Stimulated activated CD8-positive, alpha-beta memory T cell treated with anti-CD3 and anti-CD28 coated beads, Interleukin-12 subunit alpha, Interleukin-12 subunit beta, amount 100 ng/mL, for 24 hours (primary cell): ENCODE data around the gene NFAT5.

Experiments used
- DNase-seq: peaks from one replicate; pipeline ENCODE4 v3.0.0-alpha.2; 2020; ENCODE audit errors: extremely low read depth

The NFAT5 gene

DNA sequence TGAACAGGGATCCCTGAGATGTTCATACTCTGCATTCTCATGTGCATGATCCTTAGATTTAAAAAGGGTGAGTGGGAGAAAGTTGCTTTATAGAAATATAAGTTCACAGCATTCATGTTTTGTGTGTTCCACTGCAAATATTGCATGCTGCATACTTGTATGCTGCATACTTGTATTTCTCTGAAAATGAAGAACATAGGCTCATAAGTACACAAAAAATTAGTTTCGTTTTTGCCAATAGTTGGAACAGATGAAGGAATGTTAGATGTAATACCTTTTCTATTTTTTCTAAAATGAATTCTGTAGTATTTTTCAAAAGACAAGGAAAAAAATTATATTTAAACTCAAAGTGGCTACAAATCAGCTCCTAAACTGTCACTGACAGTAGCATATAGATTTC, 79.0 kb downstream of the NFAT5 start:
- no peak for DNase-seq

GRCh38 chr16:69647020-69647419, 81.3 kb downstream of the NFAT5 start:
- no peak for DNase-seq

DNA sequence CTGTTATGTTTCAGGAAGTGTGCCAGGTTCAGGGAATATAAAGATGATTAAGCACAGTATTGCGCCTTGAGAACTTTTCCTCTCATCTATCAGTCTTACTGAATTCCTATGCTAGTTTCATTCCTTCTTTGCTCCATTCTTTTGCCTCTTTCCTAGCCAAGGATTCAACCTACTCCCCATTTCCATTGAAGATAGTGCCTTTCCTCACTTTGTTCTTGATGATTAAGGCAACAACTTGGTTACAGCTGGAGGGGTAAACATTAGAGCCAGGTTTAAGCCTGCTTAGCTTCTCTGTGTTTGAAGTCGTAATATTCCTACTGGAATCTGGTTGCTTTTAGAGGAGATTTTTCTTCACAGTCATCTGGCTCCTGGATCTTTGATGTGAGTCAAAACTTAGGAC, 85.5 kb downstream of the NFAT5 start:
- no peak for DNase-seq

DNA sequence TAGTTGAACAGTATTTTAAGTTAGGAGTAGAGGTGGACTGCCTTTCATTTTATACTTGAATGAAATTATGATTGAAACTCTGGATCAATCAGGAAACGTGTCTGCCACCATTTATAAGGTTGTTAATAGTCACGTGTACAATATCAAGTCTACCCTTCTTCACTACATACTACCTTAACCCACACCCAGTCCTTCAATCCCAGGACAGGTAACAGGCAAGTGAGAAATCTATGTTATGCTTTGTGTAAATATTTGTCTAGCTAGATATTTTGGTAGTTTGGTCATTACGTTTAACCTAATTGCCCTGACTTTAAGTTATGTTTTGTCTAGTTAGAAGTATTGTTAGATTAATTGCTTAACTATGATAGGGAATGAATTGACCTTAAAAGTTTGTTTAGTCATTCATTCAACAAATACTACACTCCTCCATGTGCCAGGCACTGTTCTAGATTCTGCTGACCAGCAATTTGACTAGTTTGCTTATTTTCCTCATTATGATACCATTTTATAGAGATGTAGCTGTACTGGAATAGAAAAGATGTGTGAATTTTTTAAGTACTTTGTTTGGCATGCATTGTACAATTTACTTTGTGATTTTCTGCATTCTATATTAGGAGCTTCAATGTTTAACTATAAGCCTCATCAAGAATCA, 88.6 kb downstream of the NFAT5 start:
- DNase-seq, result no peak

DNA sequence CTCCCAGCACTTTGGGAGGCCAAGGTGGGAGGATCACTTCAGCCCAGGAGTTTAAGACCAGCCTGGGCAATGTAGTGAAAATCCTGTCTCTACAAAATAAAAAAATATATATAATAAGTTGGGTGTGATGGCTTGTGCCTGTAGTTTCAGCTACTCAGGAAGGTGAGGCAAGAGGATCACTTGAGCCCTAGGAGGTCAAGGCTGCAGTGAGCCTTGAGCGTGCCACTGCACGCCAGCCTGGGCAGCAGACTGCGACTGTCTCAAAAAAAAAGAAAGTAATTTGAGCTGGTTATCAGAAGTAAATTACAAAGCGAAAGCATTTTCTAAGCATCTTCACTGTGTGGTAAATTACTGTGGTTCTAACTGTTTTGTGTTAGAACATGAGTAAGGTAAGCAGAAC, 94.4 kb downstream of the NFAT5 start:
- no peak for DNase-seq

DNA sequence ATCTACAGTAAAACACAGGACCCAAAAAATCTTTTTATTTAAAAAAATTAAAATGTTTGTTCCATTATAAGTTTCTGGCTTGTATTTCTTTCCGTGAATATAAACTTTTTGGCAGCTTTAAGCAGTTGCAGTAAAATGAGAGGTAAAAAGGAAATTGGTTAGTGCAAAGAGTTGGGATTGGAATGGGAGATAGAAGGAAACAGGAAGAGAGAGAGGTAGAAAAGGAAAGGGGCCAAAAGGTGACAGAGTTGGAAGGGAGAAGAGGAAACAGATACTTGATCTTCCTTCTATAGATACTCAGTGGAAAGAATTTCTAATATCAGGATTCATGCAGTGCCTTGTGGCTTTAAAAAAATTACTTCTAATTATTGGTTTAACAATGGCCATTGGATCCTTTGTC, 97.1 kb downstream of the NFAT5 start:
- DNase-seq, result no peak

DNA sequence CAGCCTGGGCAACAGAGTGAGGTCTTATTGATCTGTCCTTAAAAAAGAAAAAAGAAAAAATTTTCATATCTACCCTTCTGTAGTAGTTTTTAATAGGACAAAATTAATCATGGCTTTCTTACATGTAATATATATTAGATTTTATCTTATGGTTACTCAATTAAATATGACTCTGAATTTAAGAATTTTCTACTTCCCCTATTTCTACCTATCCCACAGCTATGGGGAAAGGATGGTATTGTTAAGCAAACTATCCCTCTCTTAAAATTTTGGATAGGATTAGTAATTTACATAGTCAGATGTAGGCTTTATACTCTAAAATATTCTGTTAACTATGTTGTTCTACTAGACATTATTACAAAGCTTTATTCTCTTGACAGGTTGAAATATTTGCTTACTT, 98.1 kb downstream of the NFAT5 start:
- DNase-seq, result no peak

- DNase-seq, result no peak
These were observed 103.8 kb downstream of the NFAT5 start for GRCh38 chr16:69669577-69669976.

- DNase-seq, result no peak
These were observed 106.7 kb downstream of the NFAT5 start for GRCh38 chr16:69672315-69672997.

DNA sequence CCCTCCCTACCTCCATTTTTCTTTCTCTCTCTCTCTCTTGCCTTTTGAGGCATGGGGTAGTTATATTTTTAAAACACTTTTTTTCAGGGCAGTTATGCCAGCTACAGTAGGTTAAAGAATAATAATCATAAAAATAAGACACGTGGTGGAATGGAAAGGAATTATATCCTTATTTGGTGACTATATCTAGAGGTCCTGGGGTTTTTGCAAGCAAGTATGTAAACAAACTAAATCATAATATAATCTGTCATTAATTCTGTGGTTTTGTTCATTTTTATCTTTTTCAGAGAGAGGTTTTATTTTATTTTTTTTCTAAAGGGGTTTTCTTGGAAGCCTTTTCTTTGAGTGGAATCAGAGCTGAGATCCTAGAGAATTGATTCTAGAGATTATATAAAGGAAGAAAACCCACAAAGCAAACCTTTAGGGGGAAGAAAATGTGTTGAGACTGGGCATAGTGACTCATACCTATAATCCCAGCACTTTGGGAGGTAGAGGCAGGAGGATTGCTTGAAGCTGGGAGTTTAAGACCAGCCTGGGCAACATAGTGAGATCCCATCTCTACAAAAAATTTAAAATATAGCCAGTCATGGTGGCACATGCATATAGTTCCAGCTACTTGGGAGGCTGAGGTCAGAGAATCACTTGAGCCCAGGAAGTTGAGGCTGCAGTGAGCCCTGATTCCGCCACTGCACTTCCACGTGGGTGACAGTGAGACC, 107.4 kb downstream of the NFAT5 start:
- DNase-seq, result no peak

- DNase-seq, result no peak
These were observed 114.6 kb downstream of the NFAT5 start for GRCh38 chr16:69680358-69680757.

DNA sequence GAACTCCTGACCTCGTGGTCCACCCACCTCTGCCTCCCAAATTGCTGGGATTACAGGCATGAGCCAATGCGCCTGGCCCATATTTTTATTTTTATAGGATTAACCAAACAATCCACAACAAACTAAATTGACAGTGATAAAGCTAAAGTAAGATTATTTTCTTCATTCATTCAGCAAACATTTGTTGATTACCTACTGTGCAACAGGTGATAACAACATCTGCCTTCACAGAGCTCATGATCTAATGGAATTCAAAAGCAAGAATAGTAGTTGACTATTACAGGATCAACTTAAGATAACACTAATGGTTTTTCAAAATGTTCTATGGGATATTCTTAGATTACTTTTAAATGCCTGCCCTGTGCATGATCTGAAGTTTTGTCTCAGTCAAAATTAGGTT, 122.8 kb downstream of the NFAT5 start:
- DNase-seq, result no peak

DNA sequence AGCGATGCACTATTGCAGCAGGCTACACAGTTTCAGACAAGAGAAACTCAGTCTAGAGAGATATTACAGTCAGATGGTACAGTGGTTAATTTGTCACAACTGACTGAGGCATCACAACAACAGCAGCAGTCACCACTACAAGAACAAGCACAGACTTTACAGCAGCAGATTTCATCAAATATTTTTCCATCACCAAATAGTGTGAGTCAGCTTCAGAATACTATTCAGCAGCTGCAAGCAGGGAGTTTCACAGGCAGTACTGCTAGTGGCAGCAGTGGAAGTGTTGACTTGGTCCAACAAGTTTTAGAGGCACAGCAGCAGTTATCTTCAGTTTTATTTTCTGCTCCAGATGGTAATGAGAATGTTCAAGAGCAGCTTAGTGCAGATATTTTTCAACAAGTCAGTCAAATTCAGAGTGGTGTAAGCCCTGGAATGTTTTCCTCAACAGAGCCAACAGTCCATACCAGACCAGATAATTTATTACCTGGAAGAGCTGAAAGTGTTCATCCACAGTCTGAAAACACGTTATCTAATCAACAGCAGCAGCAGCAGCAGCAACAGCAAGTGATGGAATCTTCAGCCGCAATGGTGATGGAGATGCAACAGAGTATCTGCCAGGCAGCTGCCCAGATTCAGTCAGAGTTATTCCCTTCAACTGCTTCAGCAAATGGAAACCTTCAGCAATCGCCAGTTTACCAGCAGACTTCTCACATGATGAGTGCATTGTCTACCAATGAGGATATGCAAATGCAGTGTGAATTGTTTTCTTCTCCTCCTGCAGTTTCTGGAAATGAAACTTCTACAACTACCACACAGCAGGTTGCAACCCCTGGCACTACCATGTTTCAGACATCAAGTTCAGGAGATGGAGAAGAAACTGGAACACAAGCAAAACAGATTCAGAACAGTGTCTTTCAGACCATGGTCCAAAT, 126.5 kb downstream of the NFAT5 start:
- no peak for DNase-seq

DNA sequence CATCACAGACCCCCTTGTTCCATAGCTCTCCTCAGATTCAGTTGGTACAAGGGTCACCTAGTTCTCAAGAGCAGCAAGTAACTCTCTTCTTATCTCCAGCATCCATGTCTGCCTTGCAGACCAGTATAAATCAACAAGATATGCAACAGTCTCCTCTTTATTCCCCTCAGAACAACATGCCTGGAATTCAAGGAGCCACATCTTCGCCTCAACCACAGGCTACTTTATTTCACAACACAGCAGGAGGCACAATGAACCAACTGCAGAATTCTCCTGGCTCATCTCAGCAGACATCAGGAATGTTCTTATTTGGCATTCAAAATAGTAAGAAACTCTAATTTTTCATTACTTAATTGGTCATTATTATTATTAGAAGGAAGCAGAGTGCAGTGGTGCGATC, 128.2 kb downstream of the NFAT5 start:
- DNase-seq, result no peak

DNA sequence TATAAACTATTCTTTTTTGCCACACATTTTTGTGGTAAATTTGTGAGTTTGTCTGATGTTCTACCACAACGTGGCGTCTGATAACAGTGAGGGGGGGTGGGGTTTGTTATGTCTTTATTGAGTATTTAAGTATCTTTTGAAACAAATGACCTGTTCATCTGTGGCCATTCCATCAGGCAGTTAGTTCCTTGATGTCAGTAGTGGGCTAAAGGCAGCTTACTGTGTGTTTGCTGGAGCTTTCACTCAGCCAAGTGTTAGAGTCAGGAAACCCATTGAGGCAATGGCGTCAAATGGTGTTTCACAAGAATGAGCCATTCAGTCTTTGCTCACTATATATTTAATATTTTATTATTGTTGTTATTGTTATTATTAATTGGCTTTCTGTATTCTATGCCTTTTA, 132.6 kb downstream of the NFAT5 start:
- DNase-seq, result no peak

DNA sequence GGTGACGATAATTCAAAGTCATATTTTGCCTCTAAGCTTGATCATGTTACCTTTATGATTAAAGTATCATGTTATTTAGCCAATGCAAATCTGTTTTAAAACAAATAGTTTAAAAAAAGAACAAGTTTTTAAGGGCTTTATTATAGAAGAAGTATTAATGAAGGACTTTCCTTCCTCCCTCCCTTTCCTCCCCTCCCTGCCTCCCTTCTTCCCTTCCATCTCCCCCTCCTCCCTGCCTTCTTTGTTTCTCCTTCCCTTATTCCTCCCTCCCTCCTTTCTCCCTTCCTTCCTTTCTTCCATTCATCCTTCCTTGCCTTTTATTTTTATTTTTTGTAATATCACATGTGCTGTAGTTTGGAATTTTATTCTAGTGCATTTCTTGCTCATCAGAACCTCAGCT, 134.1 kb downstream of the NFAT5 start:
- DNase-seq, result no peak

DNA sequence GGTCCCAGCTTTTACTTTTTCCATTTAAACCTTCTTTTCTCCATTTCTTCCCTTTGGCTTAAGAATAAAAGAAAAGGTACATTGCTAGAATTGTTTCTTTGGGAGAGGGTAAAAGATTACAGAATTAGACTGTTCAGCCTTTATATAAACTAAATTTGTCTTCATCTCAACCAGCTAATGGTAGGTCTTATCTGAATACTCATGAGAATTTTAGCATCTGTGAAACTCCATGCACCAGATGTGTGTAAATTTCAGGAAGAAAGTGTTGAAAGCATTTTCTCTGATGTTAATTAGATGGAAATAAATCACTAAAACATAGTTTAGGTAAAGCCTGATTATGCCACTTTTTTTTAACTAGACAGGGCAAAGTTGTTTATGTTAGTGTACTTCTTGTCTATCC, 135.7 kb downstream of the NFAT5 start:
- no peak for DNase-seq

DNA sequence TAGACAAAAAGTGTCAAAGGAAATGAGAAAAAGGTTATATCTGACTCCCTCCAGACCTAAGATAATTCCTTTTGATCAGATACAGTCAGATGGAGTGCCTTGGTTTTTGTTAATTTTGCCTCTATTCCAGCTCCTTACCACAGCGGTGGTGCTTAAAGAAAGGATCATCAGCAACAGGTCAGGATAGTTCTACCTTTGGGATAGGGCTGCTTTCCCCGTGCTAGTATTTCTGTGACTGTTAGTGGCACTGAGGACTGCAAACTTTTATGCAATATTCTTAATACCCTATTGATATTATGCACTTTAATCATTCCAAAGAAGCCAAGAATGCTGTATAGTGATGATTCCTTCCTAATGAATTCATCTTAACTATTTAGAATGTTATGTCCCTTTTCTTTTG, 136.1 kb downstream of the NFAT5 start:
- DNase-seq, result no peak

DNA sequence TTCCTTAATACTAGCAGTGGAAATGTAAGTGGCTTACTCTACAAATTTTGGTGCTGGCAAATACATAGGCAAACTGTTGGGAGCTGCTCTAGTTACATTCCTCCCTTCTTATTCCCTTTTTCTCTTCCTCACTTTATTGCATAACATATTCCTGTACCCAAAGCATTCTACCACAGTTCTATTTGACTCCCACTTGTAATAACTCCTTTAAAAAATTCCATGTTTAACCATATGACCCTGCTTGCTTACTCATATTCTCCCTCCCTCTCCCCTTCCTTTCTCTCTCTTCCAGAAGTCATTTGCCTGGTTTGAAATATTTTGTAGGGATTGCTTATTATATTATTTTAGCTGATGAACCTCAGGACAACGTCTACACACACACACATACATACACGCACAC, 137.9 kb downstream of the NFAT5 start:
- no peak for DNase-seq

- no peak for DNase-seq
These were observed 140.6 kb downstream of the NFAT5 start for GRCh38 chr16:69706256-69706974.

DNA sequence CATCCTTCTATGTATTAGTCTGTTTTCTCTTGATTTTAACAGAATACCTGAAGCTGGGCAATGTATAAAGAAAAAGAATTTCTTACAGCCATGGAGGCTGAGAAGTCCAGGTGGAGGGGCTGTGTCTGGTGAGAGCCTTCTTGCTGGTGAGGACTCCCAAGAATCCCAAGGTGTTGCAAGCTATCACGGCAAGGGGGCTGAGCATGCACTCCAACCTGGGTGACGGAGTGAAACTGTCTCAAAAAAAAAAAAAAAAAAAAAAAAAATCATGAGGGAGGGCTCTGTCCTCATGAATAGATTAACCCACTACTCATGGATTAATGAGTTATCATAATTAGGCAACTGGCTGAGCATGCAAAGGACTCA, 141.2 kb downstream of the NFAT5 start:
- DNase-seq, result no peak
